Activated T-helper 1 cell treated with anti-CD3 and anti-CD28 coated beads, Interleukin-2, amount 50 U/mL, for 16 hours (primary cell): ENCODE data around the gene TMEM181.
"Not testable (repeated sequence)": the region's sequence is repeated elsewhere in the genome, so short reads cannot be mapped to it uniquely, and the experiment has no call there.

Experiments used
- DNase-seq, 2 donors: peaks; one replicate each; pipeline ENCODE4 v3.0.0-alpha.2; 2020; ENCODE audit warnings: low read depth in 1 of 2, low spot score in 1 of 2

The TMEM181 gene

DNA sequence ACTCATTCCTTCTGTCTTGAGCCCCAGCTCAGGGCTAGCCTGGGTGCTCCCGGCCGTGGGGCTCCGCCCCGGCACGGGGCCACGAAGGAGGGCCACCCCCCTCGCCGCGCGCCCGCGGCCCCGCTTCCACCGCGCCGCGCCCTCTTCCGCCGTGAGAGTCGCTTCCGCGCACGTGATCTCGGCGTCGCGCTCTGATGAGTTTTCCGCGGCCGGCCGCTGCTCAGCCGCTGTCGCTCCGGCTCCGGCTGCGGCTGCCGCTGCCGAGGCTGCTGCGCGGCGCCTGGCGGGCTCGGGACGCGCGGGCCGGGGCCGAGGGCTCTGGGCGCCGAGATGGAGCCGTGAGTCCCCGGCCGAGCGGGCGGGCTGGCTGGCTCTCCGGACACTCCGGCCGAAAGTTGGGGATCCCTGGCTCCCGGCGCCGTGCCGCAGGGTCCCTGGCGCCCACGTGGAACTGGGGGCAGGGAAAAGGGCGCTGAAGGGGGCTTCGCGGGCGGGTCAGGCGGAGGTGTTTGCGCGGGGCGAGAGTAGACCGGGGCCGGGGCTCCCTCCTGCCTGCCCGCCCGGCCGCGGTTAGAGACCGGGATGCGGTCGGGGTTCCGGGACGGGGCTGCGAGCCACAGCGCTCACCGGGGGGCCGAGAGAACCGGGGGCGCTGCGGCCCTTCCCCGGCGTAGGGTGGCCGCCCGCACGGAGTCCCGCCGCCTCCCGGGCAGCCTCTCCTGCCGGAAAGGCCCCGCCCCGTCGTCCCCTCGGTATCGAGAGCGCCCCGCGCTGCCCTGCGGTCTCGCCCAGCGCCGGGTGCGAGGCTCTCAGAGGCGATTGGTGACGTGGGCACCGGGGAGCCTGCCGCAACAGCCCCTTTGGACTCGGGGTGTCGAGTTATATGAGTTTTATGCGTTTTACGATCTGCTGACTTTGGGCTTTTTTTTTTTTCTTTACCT is at the start of gene TMEM181:
Gene TMEM181, plus strand, starts transcription at position 197 of the 941 bp plus-strand sequence. Its CDS starts 134 bp downstream, at position 331.
- peak; percentile 72 to 83 for DNase-seq

GRCh38 chr6:158512809-158513208 is 47.1 kb upstream of the TMEM181 start:
- no peak for DNase-seq

DNA sequence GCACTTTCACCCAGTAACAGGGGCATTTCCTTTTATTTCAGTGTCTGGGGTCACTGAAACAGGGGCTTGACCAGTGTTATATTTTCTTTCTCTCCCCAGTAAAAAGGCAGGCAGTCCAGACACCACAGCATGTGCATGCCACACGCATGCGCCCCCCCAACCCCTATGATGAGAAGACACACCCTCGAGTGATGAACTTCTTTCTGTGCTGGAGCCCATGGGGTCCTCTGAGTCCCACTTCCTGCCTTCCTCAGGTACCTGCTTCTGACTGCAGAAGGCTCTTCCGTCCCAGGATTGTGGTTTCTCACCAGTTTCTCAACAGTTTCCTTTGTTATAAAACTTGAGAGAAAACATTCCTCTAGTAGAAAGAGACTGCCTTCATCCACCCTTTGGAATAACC is 45.7 kb upstream of the TMEM181 start:
- DNase-seq, result no peak

- DNase-seq, result no peak
These were observed 44.9 kb upstream of the TMEM181 start for GRCh38 chr6:158514991-158515390.

DNA sequence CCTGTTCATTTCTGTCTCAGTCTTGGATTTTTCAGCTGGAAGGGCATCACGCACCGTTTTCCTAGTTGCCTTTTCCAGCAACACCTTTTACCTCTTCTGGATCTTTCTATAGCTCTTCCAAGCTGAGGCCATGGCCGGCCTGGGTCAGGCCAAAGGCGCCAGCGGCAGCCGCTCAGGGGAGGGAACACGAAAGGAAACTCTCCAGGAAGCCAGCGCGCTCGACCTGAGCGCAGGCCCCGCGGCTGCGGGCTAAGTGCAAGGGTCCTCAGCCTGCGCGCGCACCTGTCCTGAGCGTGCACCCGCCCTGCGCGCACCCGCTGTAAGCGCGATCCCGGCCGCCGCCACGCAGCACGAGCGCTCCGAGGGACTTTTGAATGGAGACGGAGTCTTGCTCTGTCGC is 43.8 kb upstream of the TMEM181 start:
- no peak for DNase-seq

DNA sequence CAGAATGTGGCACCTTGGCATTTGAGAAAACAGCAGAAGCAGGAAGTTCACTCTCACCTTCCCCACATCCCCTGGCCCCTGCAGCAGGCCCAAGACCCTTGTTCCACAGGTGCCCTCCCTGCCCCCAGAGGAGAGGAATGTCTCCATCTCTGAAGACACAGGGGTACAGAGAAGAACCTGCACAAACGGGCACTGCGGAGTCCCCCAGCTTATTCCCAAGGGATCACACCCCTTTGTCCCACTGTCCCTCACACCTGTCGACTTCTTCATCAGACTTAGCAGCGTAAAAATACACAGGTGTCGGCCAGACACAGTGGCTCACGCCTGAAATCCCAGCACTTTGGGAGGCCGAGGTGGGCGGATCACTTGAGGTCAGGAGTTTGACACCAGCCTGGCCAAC is 42.9 kb upstream of the TMEM181 start:
- no peak for DNase-seq

GRCh38 chr6:158517581-158517980 is 42.3 kb upstream of the TMEM181 start:
- no peak for DNase-seq

GRCh38 chr6:158518191-158519127 is 41.4 kb upstream of the TMEM181 start:
- DNase-seq, result peak in 1 of 2 donors; percentile 14

- DNase-seq, result no peak
These were observed 40.6 kb upstream of the TMEM181 start for GRCh38 chr6:158519300-158519699.

DNA sequence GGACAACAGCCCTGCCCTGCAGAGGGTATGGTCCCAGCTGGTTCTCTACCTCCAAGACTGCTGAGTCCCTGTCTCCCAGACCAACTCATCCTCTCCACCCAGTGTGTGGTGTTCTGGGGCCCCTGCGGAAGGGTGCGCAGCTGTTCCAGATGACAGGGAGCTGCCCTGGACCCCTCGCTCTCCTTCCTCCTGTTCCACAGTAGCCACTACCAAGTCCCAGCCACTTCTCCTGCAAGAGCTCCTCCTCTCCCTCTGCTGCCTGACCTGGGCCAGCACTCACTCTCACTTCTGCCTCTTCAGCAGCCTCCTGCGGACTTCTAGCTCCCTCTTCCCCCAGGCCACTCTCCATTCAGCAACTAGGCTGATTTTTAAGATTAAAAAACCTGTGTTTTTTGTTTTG is 40.1 kb upstream of the TMEM181 start:
- DNase-seq, result no peak

GRCh38 chr6:158520975-158521374 is 38.9 kb upstream of the TMEM181 start:
- not testable (repeated sequence) for DNase-seq

DNA sequence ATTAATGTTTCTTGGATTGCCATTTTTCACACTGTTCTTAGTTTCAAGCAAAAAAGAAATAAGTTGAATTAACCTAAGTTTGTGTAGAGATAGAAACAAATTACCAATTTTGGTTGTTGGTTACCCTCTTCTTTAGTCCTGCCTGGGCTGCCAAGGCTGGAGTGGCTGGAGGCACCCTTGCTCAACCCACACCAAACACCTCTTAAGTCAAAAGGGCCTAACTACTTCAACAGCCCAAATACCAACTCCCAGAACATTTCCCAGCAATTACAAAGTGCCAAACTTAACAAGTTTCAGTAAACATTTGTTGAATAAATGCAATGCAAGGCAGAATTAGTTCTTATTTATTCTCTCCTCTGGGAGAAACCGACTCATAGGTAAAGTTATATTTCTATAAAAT is 38.1 kb upstream of the TMEM181 start:
- DNase-seq, result no peak

- no peak for DNase-seq
These were observed 37.3 kb upstream of the TMEM181 start for GRCh38 chr6:158522616-158523015.

DNA sequence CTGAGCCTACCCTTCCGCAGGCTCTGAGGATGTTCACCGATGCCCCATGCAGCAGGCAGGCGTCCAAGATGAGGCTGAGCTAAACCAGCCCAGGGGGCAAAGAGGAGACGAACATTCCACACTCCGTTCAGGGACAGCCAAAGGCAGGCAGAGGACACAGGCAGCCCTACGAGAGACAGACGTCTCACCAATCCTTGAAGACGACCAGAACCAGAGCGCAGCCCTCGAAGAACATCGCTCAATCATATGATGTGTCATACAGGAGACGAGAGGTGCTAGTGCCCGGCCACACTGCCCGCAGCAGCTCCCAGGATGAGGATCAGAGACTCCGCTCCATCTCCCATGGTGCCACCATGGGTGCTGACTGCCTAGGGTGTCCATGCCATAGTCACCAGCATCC is 35.6 kb upstream of the TMEM181 start:
- DNase-seq, result no peak

DNA sequence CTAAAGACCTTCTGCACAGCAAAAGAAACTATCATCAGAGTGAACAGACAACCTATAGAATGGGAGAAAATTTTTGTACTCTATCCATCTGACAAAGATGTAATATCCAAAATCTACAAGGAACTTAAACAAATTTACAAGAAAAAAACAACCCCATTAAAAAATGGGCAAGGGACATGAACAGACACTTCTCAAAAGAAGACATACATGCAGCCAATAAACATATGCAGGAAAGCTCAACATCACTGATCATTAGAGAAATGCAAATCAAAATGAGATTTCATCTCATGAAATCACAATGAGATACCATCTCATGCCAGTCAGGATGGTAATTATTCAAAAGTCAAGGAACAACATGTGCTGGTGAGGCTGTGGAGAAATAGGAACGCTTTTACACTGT is 32.0 kb upstream of the TMEM181 start:
- DNase-seq, result not testable (repeated sequence)

DNA sequence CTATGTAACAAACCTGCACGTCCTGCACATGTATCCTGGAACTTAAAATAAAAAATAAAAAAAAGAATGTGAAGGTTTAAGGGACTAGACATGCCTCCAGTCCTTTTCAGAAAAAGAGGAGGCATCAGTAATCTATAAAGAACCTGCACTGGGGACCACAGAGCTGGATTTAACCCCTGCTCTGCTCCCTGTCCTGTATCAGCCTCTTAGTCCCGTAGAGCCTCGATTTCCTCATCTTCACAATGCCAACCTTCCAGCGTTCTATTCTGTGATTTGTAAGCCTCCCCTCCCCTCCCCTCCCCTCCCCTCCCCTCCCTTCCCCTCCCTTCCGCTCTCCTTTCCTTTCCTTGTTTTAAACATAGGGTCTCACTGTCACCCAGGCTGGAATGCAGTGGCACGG is 31.1 kb upstream of the TMEM181 start:
- no peak for DNase-seq

GRCh38 chr6:158529629-158530028 is 30.3 kb upstream of the TMEM181 start:
- DNase-seq, result no peak

DNA sequence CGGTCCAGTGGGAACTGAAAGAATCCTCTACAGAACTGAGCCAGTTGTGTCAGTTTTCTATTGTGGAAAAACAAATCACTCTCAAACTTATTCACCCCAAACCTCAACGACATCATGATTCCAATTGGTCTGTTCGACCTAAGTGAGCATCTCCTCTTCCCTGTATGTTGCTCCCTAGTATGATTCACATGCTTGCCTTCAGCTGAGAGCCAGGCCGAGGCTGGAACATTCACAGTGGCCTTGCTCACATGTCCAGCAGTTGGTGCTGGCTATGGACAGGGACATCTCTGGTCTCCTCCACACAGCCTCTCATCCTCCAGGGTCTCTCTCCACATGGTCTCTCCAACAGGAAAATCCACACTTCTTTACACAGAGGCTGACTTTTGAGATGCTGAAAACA is 28.3 kb upstream of the TMEM181 start:
- DNase-seq, result no peak

GRCh38 chr6:158531970-158532369 is 27.9 kb upstream of the TMEM181 start:
- DNase-seq, result no peak

GRCh38 chr6:158536084-158536890 is 23.6 kb upstream of the TMEM181 start:
- peak; percentile 45 to 59 for DNase-seq
